Central memory CD4-positive, alpha-beta T cell (primary cell): ENCODE measurements around the gene PQBP1.
"Not testable (repeated sequence)": the region's sequence is repeated elsewhere in the genome, so short reads cannot be mapped to it uniquely, and the experiment has no call there.

Experiments used
- DNase-seq: peaks from one replicate; pipeline ENCODE4 v3.0.0; 2022
- total RNA-seq, 3 experiments: gene quantifications; one replicate each; lab custom pipeline; 2026; lab: John Stamatoyannopoulos, UW

PQBP1 gene
- total RNA-seq, result 48.8 to 72.6 (median 48.8) reads per million in 3 experiments

GRCh38 chrX:48897625-48898306 is at the start of gene PQBP1, which contains the start of gene TIMM17B:
Gene PQBP1 (plus strand): TSS chrX:48897930. CDS start chrX:48898510, 580 bp downstream.
Gene TIMM17B (minus strand): TSS chrX:48897768. CDS start chrX:48897749, 19 bp downstream.
- DNase-seq, result peak; percentile 90

- peak; percentile 44 for DNase-seq
Observed at GRCh38 chrX:48848847-48849246, 48.9 kb upstream of the PQBP1 start.

GRCh38 chrX:48852857-48853256 is 44.9 kb upstream of the PQBP1 start:
- DNase-seq, result no peak

- not testable (repeated sequence) for DNase-seq
Observed at GRCh38 chrX:48853494-48853893, 44.2 kb upstream of the PQBP1 start.

- not testable (repeated sequence) for DNase-seq
Observed at GRCh38 chrX:48854121-48854804, 43.5 kb upstream of the PQBP1 start.

GRCh38 chrX:48854898-48855297 is 42.8 kb upstream of the PQBP1 start:
- DNase-seq, result no peak

GRCh38 chrX:48864210-48864609 is 33.5 kb upstream of the PQBP1 start:
- DNase-seq, result no peak

GRCh38 chrX:48872017-48872416 is 25.7 kb upstream of the PQBP1 start:
- not testable (repeated sequence) for DNase-seq

- not testable (repeated sequence) for DNase-seq
Observed at GRCh38 chrX:48876944-48877343, 20.8 kb upstream of the PQBP1 start.

GRCh38 chrX:48883729-48884128 is 14.0 kb upstream of the PQBP1 start:
- no peak for DNase-seq

GRCh38 chrX:48886586-48886985 is 11.1 kb upstream of the PQBP1 start:
- DNase-seq, result not testable (repeated sequence)

GRCh38 chrX:48890296-48890925 is 7.3 kb upstream of the PQBP1 start:
- DNase-seq, result no peak

- DNase-seq, result no peak
Observed at GRCh38 chrX:48890934-48891401, 6.8 kb upstream of the PQBP1 start.

- peak; percentile 73 for DNase-seq
Observed at GRCh38 chrX:48891402-48892288, 6.1 kb upstream of the PQBP1 start.

GRCh38 chrX:48892896-48893295 is 4.8 kb upstream of the PQBP1 start:
- no peak for DNase-seq

- no peak for DNase-seq
Observed at GRCh38 chrX:48893556-48894348, 4.0 kb upstream of the PQBP1 start.

GRCh38 chrX:48894891-48895290 is 2.8 kb upstream of the PQBP1 start:
- DNase-seq, result no peak

- no peak for DNase-seq
Observed at GRCh38 chrX:48896611-48897011, 1.1 kb upstream of the PQBP1 start.

- peak; percentile 53 for DNase-seq
Observed at GRCh38 chrX:48897157-48897624, 539 bp upstream of the PQBP1 start.

- DNase-seq, result no peak
Observed at GRCh38 chrX:48899078-48899410, 1.3 kb downstream of the PQBP1 start.

GRCh38 chrX:48901069-48901468 is 3.3 kb downstream of the PQBP1 start:
- no peak for DNase-seq

GRCh38 chrX:48902135-48902534 is 4.4 kb downstream of the PQBP1 start:
- DNase-seq, result no peak
